HCT116 (cell line): ENCODE measurements around the gene SEC24C. TPM values are rescaled to one million over a fixed set of nuclear protein-coding genes. Genes with fewer than 3 reads are reported as not detected.

Source experiments
- ATAC-seq: fragments of 200-7000 bp; cut with Tn5 transposase; 2 replicates; pipeline ENCODE4 v1.9.1; 2020; ENCODE audit warnings: mild to moderate bottlenecking, moderate library complexity
- BruUV-seq: library from RNA; stranded (reverse); fragments of 400-500 nt; replicated peaks from 2 replicates; lab custom pipeline; 2021; lab: Mats Ljungman, UMichigan
- CTCF ChIA-PET: fragments of 300-600 bp; sonication (Branson Sonifier 250); formaldehyde crosslinking; loops from one replicate; lab custom pipeline; 2021; ENCODE audit warnings: antibody characterized with exemption; lab: Charles Lee
- POLR2A ChIA-PET: fragments of 300-600, 350-600 bp; sonication (Branson Sonifier 250); formaldehyde crosslinking; loops from one replicate; lab custom pipeline; 2021; ENCODE audit warnings: antibody characterized with exemption; lab: Charles Lee
- RAD21 ChIA-PET, 2 experiments: fragments of 300-600 bp; sonication (Branson Sonifier 250); formaldehyde crosslinking; loops; one replicate each; lab custom pipeline; 2023; ENCODE audit warnings: low total read pairs in 2 of 2; ENCODE audit not compliant: uncharacterized antibody in 2 of 2, unreplicated experiment in 2 of 2, low non-redundant PET in 1 of 2; lab: Charles Lee
- DNase-seq: peaks from one replicate; pipeline ENCODE4 v3.0.0-alpha.2; 2010; ENCODE audit warnings: low read depth, low spot score
- H2AFZ ChIP-seq: fragments of 200-600 bp; shearing (Covaris generic), sonication (generic); 2 replicates; pipeline ENCODE4 v1.6.1; 2017; ENCODE audit warnings: low read depth, mixed run types, mixed read lengths, antibody characterized with exemption, low read length; ENCODE audit not compliant: poor library complexity, severe bottlenecking
- H3K27ac ChIP-seq: 2 replicates; pipeline ENCODE4 v1.5.1; 2012; ENCODE audit warnings: low read depth, low read length
- H3K27me3 ChIP-seq: fragments of 200-600 bp; sonication (generic); 2 replicates; pipeline ENCODE4 v1.6.1; 2016; ENCODE audit warnings: mixed run types, low read length, mixed read lengths; ENCODE audit not compliant: insufficient read depth
- H3K36me3 ChIP-seq, 2 experiments: fragments of 200-500 bp in 1 of 2; fragments of 200-600 bp in 1 of 2; sonication (Bioruptor generic) in 1 of 2; sonication (generic) in 1 of 2; 2 replicates each; pipeline versions ENCODE4 v1.5.1 to v1.6.1; 2014 to 2016; ENCODE audit warnings: low read length in 2 of 2, inconsistent platforms in 1 of 2, mixed read lengths in 1 of 2, mixed run types in 1 of 2; ENCODE audit not compliant: insufficient read depth in 2 of 2, control insufficient read depth in 1 of 2
- H3K4me1 ChIP-seq, 2 experiments: fragments of 200-600 bp in 1 of 2; sonication (generic) in 1 of 2; 2 replicates each; pipeline versions ENCODE4 v1.5.1 to v1.6.1; 2012 to 2017; ENCODE audit warnings: low read length in 2 of 2, inconsistent platforms in 1 of 2, mild to moderate bottlenecking in 1 of 2, mixed read lengths in 1 of 2, mixed run types in 1 of 2, moderate library complexity in 1 of 2; ENCODE audit not compliant: insufficient read depth in 2 of 2, control insufficient read depth in 1 of 2
- H3K4me2 ChIP-seq: fragments of 200-600 bp; sonication (generic); 2 replicates; pipeline ENCODE4 v1.6.1; 2017; ENCODE audit warnings: mixed run types, low read length, mixed read lengths
- H3K4me3 ChIP-seq, 2 experiments: fragments of 200-600 bp in 1 of 2; sonication (generic) in 1 of 2; replicated peaks in 1 of 2; 2 replicates each; pipeline ENCODE4 v1.5.1; 2011 to 2016; ENCODE audit warnings: low read length in 2 of 2, control low read depth in 1 of 2, low read depth in 1 of 2, mild to moderate bottlenecking in 1 of 2, mixed read lengths in 1 of 2, mixed run types in 1 of 2
- H3K79me2 ChIP-seq: fragments of 200-600 bp; sonication (generic); 2 replicates; pipeline ENCODE4 v1.6.1; 2017; ENCODE audit warnings: mild to moderate bottlenecking, mixed run types, low read length, moderate library complexity, mixed read lengths; ENCODE audit not compliant: insufficient read depth
- H3K9ac ChIP-seq: fragments of 200-600 bp; sonication (generic); 2 replicates; pipeline ENCODE4 v1.6.1; 2016; ENCODE audit warnings: low read length, mixed read lengths
- H3K9me2 ChIP-seq: fragments of 200-600 bp; sonication (generic), shearing (Covaris generic); 2 replicates; pipeline ENCODE4 v1.6.1; 2017; ENCODE audit warnings: mixed run types, mild to moderate bottlenecking, moderate library complexity; ENCODE audit not compliant: insufficient read depth
- H3K9me3 ChIP-seq, 2 experiments: fragments of 200-500 bp in 1 of 2; fragments of 200-600 bp in 1 of 2; sonication (Bioruptor generic) in 1 of 2; sonication (generic) in 1 of 2; 2 replicates each; pipeline ENCODE4 v1.6.1; 2014 to 2017; ENCODE audit warnings: low read length in 2 of 2, mixed read lengths in 2 of 2, inconsistent platforms in 1 of 2, low read depth in 1 of 2, mild to moderate bottlenecking in 1 of 2, mixed run types in 1 of 2, moderate library complexity in 1 of 2; ENCODE audit not compliant: control insufficient read depth in 1 of 2, insufficient read depth in 1 of 2
- H4K20me1 ChIP-seq: fragments of 200-600 bp; sonication (generic), shearing (Covaris generic); 2 replicates; pipeline ENCODE4 v1.6.1; 2017; ENCODE audit warnings: mixed run types, mild to moderate bottlenecking, moderate library complexity; ENCODE audit not compliant: insufficient read depth
- CEBPB ChIP-seq: IDR thresholded peaks from 2 replicates; pipeline ENCODE4 v1.6.1; 2012; ENCODE audit warnings: low read depth
- ELF1 ChIP-seq: IDR thresholded peaks from 2 replicates; pipeline ENCODE4 v1.6.1; 2012; ENCODE audit warnings: low read depth, borderline replicate concordance
- EZH2phosphoT487 ChIP-seq: fragments of 200-600 bp; IDR thresholded peaks from 2 replicates; pipeline ENCODE4 v1.6.1; 2018; ENCODE audit warnings: antibody characterized with exemption, borderline replicate concordance
- FOSL1 ChIP-seq: IDR thresholded peaks from 2 replicates; pipeline ENCODE4 v1.6.1; 2012; ENCODE audit warnings: low read depth
- MAX ChIP-seq: IDR thresholded peaks from 2 replicates; pipeline ENCODE4 v1.6.1; 2012
- POLR2A ChIP-seq: IDR thresholded peaks from 2 replicates; pipeline ENCODE4 v1.7.0; 2011; ENCODE audit warnings: borderline replicate concordance; ENCODE audit not compliant: insufficient read depth, insufficient read length; ENCODE audit errors: extremely low read depth
- POLR2AphosphoS5 ChIP-seq: IDR thresholded peaks from 2 replicates; pipeline ENCODE4 v1.6.1; 2011; ENCODE audit warnings: mild to moderate bottlenecking, low read depth, low read length, moderate library complexity
- RAD21 ChIP-seq: IDR thresholded peaks from 2 replicates; pipeline ENCODE4 v1.6.1; 2012; ENCODE audit warnings: low read depth, mild to moderate bottlenecking
- SIN3A ChIP-seq: IDR thresholded peaks from 2 replicates; pipeline ENCODE4 v1.6.1; 2012; ENCODE audit warnings: low read depth
- SP1 ChIP-seq: IDR thresholded peaks from 2 replicates; pipeline ENCODE4 v1.6.1; 2012; ENCODE audit warnings: low read depth
- YY1 ChIP-seq: IDR thresholded peaks from 2 replicates; pipeline ENCODE4 v1.6.1; 2011; ENCODE audit warnings: low read length, low read depth, moderate library complexity, mild to moderate bottlenecking; ENCODE audit not compliant: insufficient replicate concordance; ENCODE audit errors: extremely low read depth
- ZFX ChIP-seq: fragments of 450-650 bp; IDR thresholded peaks from 2 replicates; pipeline ENCODE4 v1.6.1; 2017
- ZNF274 ChIP-seq: fragments of 200-500 bp; sonication (Bioruptor generic); IDR thresholded peaks from 2 replicates; pipeline ENCODE4 v1.6.1; 2014; ENCODE audit warnings: mild to moderate bottlenecking, low read depth, low read length, inconsistent platforms
- intact Hi-C: fragments of 100-400 bp; cut with micrococcal nuclease; formaldehyde crosslinking; loops from 2 replicates; pipeline ENCODE4 v1.10.0; 2022
- total RNA-seq: library from RNA; stranded (reverse); gene quantifications from one replicate; pipeline ENCODE4 v1.2.1, GENCODE V29; 2021; ENCODE audit not compliant: unreplicated experiment
- TF ChIP-seq, protein P1 (sequence below), 3 experiments: fragments of 200-600 bp in 1 of 3; sonication (generic) in 1 of 3; IDR thresholded peaks in 2 of 3; conservative IDR thresholded peaks in 1 of 3; 2 replicates each; pipeline ENCODE4 v1.5.1; 2012 to 2017; ENCODE audit warnings: low read depth in 2 of 3, low read length in 2 of 3, antibody characterized with exemption in 1 of 3, borderline replicate concordance in 1 of 3, control low read depth in 1 of 3, mild to moderate bottlenecking in 1 of 3, mixed read lengths in 1 of 3, mixed run types in 1 of 3, moderate library complexity in 1 of 3; ENCODE audit not compliant: insufficient read depth in 1 of 3
- TF ChIP-seq, protein P2 (sequence below): IDR thresholded peaks from 2 replicates; pipeline ENCODE4 v1.6.1; 2011; ENCODE audit warnings: mild to moderate bottlenecking, low read length, moderate library complexity; ENCODE audit not compliant: insufficient replicate concordance; ENCODE audit errors: extremely low read depth

SEC24C gene
- total RNA-seq, 1 experiment from 2014 or later, result 60.9 TPM

- no peak overlapping the region for H2AFZ ChIP-seq
- H3K36me3 ChIP-seq, result peaks cover 8% of the 10 kb centered on the region in 2 experiments; a peak in 2 of 4 replicates
- H3K79me2 ChIP-seq, result peaks cover 68% of the 10 kb centered on the region
- DNase-seq, result no peak
- RAD21 ChIA-PET, result no interaction called here
- H3K9me2 ChIP-seq, result no peaks in the 10 kb centered on the region
- TSS peak; percentile 71 for BruUV-seq
- peak overlapping the region; percentile 71; the same call in 1 of the 2 replicates for H3K27ac ChIP-seq
- peak overlapping the region; percentile 76 for H3K4me2 ChIP-seq
- CTCF ChIA-PET, result no interaction called here
- POLR2A ChIA-PET, result no interaction called here
- intact Hi-C loops, result no loop called here
- H3K9ac ChIP-seq, result peak overlapping the region; percentile 86
- TF ChIP-seq POLR2A, result no peak
- TF ChIP-seq, protein P1, sequence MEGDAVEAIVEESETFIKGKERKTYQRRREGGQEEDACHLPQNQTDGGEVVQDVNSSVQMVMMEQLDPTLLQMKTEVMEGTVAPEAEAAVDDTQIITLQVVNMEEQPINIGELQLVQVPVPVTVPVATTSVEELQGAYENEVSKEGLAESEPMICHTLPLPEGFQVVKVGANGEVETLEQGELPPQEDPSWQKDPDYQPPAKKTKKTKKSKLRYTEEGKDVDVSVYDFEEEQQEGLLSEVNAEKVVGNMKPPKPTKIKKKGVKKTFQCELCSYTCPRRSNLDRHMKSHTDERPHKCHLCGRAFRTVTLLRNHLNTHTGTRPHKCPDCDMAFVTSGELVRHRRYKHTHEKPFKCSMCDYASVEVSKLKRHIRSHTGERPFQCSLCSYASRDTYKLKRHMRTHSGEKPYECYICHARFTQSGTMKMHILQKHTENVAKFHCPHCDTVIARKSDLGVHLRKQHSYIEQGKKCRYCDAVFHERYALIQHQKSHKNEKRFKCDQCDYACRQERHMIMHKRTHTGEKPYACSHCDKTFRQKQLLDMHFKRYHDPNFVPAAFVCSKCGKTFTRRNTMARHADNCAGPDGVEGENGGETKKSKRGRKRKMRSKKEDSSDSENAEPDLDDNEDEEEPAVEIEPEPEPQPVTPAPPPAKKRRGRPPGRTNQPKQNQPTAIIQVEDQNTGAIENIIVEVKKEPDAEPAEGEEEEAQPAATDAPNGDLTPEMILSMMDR (IDR thresholded peaks at IDR 0.05 in 2 of 3, conservative IDR thresholded peaks at IDR 0.05 in 1 of 3; ENCODE audit: borderline replicate concordance in 1 of 3, insufficient read depth in 1 of 3, low read depth in 2 of 3, low read length in 2 of 3), result no peak
- no peak for TF ChIP-seq CEBPB
- TF ChIP-seq FOSL1, result no peak
- no peak for TF ChIP-seq ZNF274
- TF ChIP-seq, all 23 proteins: peak for 0
- no peaks in the 10 kb centered on the region for H3K27me3 ChIP-seq
- peak overlapping the region; percentile 68 to 80 for H3K4me3 ChIP-seq
- no peaks in the 10 kb centered on the region for H3K9me3 ChIP-seq
- H3K4me1 ChIP-seq, result peaks cover 14 to 37% of the 10 kb centered on the region in 2 experiments
- no peaks in the 10 kb centered on the region for H4K20me1 ChIP-seq
- no peak for ATAC-seq
Observed at GRCh38 chr10:73782749-73783085, 38.5 kb downstream of the SEC24C start.

DNA sequence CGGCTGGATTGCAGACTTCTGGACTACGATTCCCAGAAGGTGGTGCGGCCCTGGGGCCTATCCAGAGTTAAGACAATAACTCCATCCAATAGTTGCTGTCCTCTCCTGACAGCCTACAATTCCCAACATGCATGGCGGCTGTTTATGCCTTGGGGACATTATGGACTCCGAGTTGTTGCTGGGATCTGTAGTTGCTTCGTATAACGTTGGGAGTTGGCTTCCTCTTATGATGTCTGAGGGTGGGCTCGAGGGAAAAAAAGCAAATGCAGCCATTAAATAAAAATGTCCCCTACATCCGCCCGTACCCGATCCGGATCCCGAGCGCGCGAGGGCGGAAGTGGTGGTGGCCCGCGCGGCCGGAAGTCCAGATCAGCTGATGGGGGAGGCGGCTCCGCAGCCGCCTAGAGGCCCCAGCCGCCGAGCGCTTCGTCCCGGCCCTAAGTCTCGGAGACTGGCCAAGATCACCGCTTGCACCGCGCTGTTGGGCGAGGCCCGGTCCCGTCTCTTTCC is 41.1 kb downstream of the SEC24C start, which contains the start of gene ZSWIM8:
Gene ZSWIM8, plus strand, starts transcription at position 396 of the 510 bp plus-strand sequence. CDS start 273 bp downstream, outside the sequence.
- intact Hi-C loops, result loop anchor here (1.0 kb wide), 1 partner anchor 41 kb away; the partner anchor contains the start of gene SEC24C
- ChIA-PET POLR2A (no interaction called here), CTCF (no interaction called here), RAD21 (no interaction called here)
- Histone ChIP-seq H3K27me3 (no peaks in the 10 kb centered on the region), H3K79me2 (peaks cover 61% of the 10 kb centered on the region), H3K4me2 (peak within 1 kb of the TSS; percentile 81), H3K36me3 (peaks cover 0 to 3% of the 10 kb centered on the region in 2 experiments; a peak in 2 of 4 replicates), H3K9me3 (no peaks in the 10 kb centered on the region), H3K9me2 (no peaks in the 10 kb centered on the region), H2AFZ (no peak within 1 kb of the TSS), H3K9ac (peak within 1 kb of the TSS; percentile 69), H4K20me1 (no peaks in the 10 kb centered on the region), H3K4me1 (peaks cover 14 to 31% of the 10 kb centered on the region in 2 experiments), H3K27ac (peak within 1 kb of the TSS; percentile 60), H3K4me3 (peak within 1 kb of the TSS; percentile 86 to 87)
- no TSS peak for BruUV-seq
- DNase-seq, result peak; percentile 91
- peak; percentile 86 for ATAC-seq
- peak; percentile 74 for TF ChIP-seq POLR2AphosphoS5
- TF ChIP-seq EZH2phosphoT487, result no peak
- peak; percentile 14 for TF ChIP-seq POLR2A
- TF ChIP-seq, protein P2, sequence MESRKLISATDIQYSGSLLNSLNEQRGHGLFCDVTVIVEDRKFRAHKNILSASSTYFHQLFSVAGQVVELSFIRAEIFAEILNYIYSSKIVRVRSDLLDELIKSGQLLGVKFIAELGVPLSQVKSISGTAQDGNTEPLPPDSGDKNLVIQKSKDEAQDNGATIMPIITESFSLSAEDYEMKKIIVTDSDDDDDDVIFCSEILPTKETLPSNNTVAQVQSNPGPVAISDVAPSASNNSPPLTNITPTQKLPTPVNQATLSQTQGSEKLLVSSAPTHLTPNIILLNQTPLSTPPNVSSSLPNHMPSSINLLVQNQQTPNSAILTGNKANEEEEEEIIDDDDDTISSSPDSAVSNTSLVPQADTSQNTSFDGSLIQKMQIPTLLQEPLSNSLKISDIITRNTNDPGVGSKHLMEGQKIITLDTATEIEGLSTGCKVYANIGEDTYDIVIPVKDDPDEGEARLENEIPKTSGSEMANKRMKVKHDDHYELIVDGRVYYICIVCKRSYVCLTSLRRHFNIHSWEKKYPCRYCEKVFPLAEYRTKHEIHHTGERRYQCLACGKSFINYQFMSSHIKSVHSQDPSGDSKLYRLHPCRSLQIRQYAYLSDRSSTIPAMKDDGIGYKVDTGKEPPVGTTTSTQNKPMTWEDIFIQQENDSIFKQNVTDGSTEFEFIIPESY, result peak; percentile 57
- peak; percentile 7; the same call in 1 of the 2 replicates for TF ChIP-seq MAX
- TF ChIP-seq SP1, result peak; percentile 67
- no peak for TF ChIP-seq RAD21
- no peak for TF ChIP-seq ZFX
- TF ChIP-seq SIN3A, result peak; percentile 41; the same call in 1 of the 2 replicates
- peak; percentile 76; the same call in 1 of the 2 replicates for TF ChIP-seq ELF1
- TF ChIP-seq YY1, result peak; percentile 41
